Kidney (tissue), 14 donors: ENCODE data around the gene PTAFR. TPM values are rescaled to one million over a fixed set of nuclear protein-coding genes. Genes with fewer than 3 reads are reported as not detected.

Source experiments
- DNase-seq, 5 donors: peaks; one replicate each; pipeline ENCODE4 v3.0.0-alpha.2; 2013 to 2020
- FAIRE-seq: peaks from 2 replicates; lab custom pipeline; 2012; peaks lifted over from hg19 to GRCh38; lab: Jason Lieb, UNC
- H3K27ac ChIP-seq, 2 donors: one replicate each; pipeline ENCODE4 v1.7.0; 2013; ENCODE audit warnings: low read depth in 2 of 2, low read length in 2 of 2, inconsistent platforms in 1 of 2
- H3K27me3 ChIP-seq: one replicate; pipeline ENCODE4 v1.7.1; 2013; ENCODE audit warnings: low read length, inconsistent platforms; ENCODE audit not compliant: control insufficient read depth, insufficient read depth
- H3K36me3 ChIP-seq, 3 donors: one replicate each; pipeline versions ENCODE4 v1.7.0 to v1.7.1; 2013; ENCODE audit warnings: low read length in 3 of 3, control low read depth in 1 of 3, inconsistent platforms in 1 of 3; ENCODE audit not compliant: insufficient read depth in 3 of 3, control insufficient read depth in 2 of 3
- H3K4me1 ChIP-seq, 3 donors: one replicate each; pipeline versions ENCODE4 v1.7.0 to v1.7.1; 2013; ENCODE audit warnings: low read length in 3 of 3, inconsistent platforms in 1 of 3, low read depth in 1 of 3; ENCODE audit not compliant: control insufficient read depth in 2 of 3, insufficient read depth in 2 of 3
- H3K4me3 ChIP-seq, 3 donors: one replicate each; pipeline versions ENCODE4 v1.7.0 to v1.8.1; 2013; ENCODE audit warnings: low read length in 3 of 3, control low read depth in 1 of 3, inconsistent platforms in 1 of 3
- H3K9ac ChIP-seq, 3 donors: one replicate each; pipeline versions ENCODE4 v1.7.0 to v1.7.1; 2013; ENCODE audit warnings: low read length in 3 of 3, control low read depth in 1 of 3, inconsistent platforms in 1 of 3
- H3K9me3 ChIP-seq, 3 donors: one replicate each; pipeline versions ENCODE4 v1.7.0 to v1.7.1; 2013; ENCODE audit warnings: low read length in 3 of 3, control low read depth in 1 of 3, inconsistent platforms in 1 of 3; ENCODE audit not compliant: control insufficient read depth in 2 of 3, insufficient read depth in 1 of 3
- CTCF ChIP-seq: IDR thresholded peaks from 3 replicates; pipeline ENCODE4 v1.5.1; 2012; ENCODE audit warnings: mild to moderate bottlenecking, moderate library complexity, borderline replicate concordance; ENCODE audit not compliant: insufficient read depth; ENCODE audit errors: extremely low read depth
- intact Hi-C: fragments of 100-400 bp; cut with DNase I; formaldehyde crosslinking; loops from one replicate; pipeline ENCODE4 v1.11.1; 2022
- polyA plus RNA-seq: library from polyadenylated mRNA; stranded (reverse); fragments of 350-450 nt; fragmentation: Illumina TruSeq; extraction: RNeasy Lipid Tissue Mini Kit (QIAGEN cat#74804); gene quantifications from one replicate; pipeline ENCODE4 v1.2.3, GENCODE V29; 2014; ENCODE audit warnings: low read depth, low replicate concordance; ENCODE audit not compliant: insufficient read depth
- total RNA-seq: library from RNA; stranded (reverse); fragmentation: NEBNext Ultra II Directional; extraction: Animal tissue kit (Norgen Biotek cat#: 25700); gene quantifications from one replicate; pipeline ENCODE4 v1.2.1, GENCODE V29; 2021
- donor health status: control.
- donor health status: control.
- donor health status: control.
- donor health status: control.
- donor health status: control.
- donor health status: DM: yes; HTN: yes; CAD: no.
- donor health status: Normal renal cell carcinoma (clear cell type).

The PTAFR gene
- total and polyA plus RNA-seq, 2 donors from 2014 or later = 2.4 to 16.4 TPM

- Histone ChIP-seq H3K4me3 (no peak overlapping the region), H3K36me3 (peaks cover 2 to 30% (median 20%) of the 10 kb centered on the region in 3 donors), H3K27me3 (no peaks in the 10 kb centered on the region), H3K4me1 (no peaks in the 10 kb centered on the region), H3K27ac (no peak overlapping the region), H3K9ac (no peak overlapping the region), H3K9me3 (no peaks in the 10 kb centered on the region)
- intact Hi-C loops = loop anchor here (10.0 kb wide), 1 partner anchor 104 kb away; no protein-coding TSS in a partner anchor
- DNase-seq (peak in 3 of 5 donors; percentile 57 to 80 (median 66)), FAIRE-seq (peak; percentile 52)
- TF ChIP-seq CTCF = peak; percentile 70
Observed at GRCh38 chr1:28208818-28209441, 32.4 kb upstream of the PTAFR start.

GRCh38 chr1:28205243-28205642, 28.8 kb upstream of the PTAFR start:
- DNase-seq = no peak
- Histone ChIP-seq H3K4me1 (no peaks in the 10 kb centered on the region), H3K27me3 (no peaks in the 10 kb centered on the region), H3K27ac (no peak overlapping the region), H3K9ac (no peak overlapping the region), H3K4me3 (no peak overlapping the region), H3K9me3 (no peaks in the 10 kb centered on the region), H3K36me3 (peaks cover 9 to 41% (median 21%) of the 10 kb centered on the region in 3 donors)
- TF ChIP-seq CTCF = no peak
- FAIRE-seq = no peak
- intact Hi-C loops = loop anchor here (10.0 kb wide), 1 partner anchor 100 kb away; no protein-coding TSS in a partner anchor

GRCh38 chr1:28200234-28200873, 23.9 kb upstream of the PTAFR start:
- intact Hi-C loops = loop anchor here (10.0 kb wide), 1 partner anchor 96 kb away; no protein-coding TSS in a partner anchor
- H3K9me3 ChIP-seq = no peaks in the 10 kb centered on the region
- no peak overlapping the region for H3K9ac ChIP-seq
- TF ChIP-seq CTCF = no peak
- H3K27me3 ChIP-seq = no peaks in the 10 kb centered on the region
- DNase-seq = no peak
- H3K27ac ChIP-seq = no peak overlapping the region
- no peak for FAIRE-seq
- H3K4me3 ChIP-seq = no peak overlapping the region
- H3K4me1 ChIP-seq = no peaks in the 10 kb centered on the region
- H3K36me3 ChIP-seq = peaks cover 11 to 45% (median 21%) of the 10 kb centered on the region in 3 donors
